Measurements from ENCODE around the gene PAFAH1B2. TPM values are rescaled to one million over a fixed set of nuclear protein-coding genes. Genes with fewer than 3 reads are reported as not detected.

Gene PAFAH1B2
- total RNA-seq, 4 donors from 2014 or later = 33.2 to 64.0 (median 48.5) TPM

GRCh38 chr11:117170210-117170609, 26.1 kb downstream of the PAFAH1B2 start:
- H3K27ac ChIP-seq = no peak overlapping the region
- H3K9me3 ChIP-seq = no peaks in the 10 kb centered on the region
- no peaks in the 10 kb centered on the region for H3K27me3 ChIP-seq
- no peak for DNase-seq
- intact Hi-C loops (cut with DNase I) = no loop called here
- no peaks in the 10 kb centered on the region for H3K4me1 ChIP-seq
- no peak overlapping the region for H3K4me3 ChIP-seq
- peaks cover 0 to 65% (median 8%) of the 10 kb centered on the region in 3 donors for H3K36me3 ChIP-seq
- WGBS, 2 donors = 86 to 88% methylated on average over 9 of the region's 9 CpGs
- TF ChIP-seq CTCF (IDR thresholded peaks at IDR 0.05) (no peak), POLR2A (IDR thresholded peaks at IDR 0.05) (no peak)

GRCh38 chr11:117171007-117171403, 26.9 kb downstream of the PAFAH1B2 start:
- DNase-seq = no peak
- WGBS, 2 donors = 81 to 94% methylated on average over 2 of the region's 2 CpGs
- H3K36me3 ChIP-seq = peaks cover 0 to 57% (median 4%) of the 10 kb centered on the region in 3 donors
- TF ChIP-seq POLR2A (IDR thresholded peaks at IDR 0.05) = no peak
- no peak for TF ChIP-seq CTCF (IDR thresholded peaks at IDR 0.05)
- no peaks in the 10 kb centered on the region for H3K9me3 ChIP-seq
- no peaks in the 10 kb centered on the region for H3K27me3 ChIP-seq
- intact Hi-C loops (cut with DNase I) = no loop called here
- H3K4me1 ChIP-seq = no peaks in the 10 kb centered on the region
- no peak overlapping the region for H3K4me3 ChIP-seq
- H3K27ac ChIP-seq = no peak overlapping the region

GRCh38 chr11:117171404-117172061, 27.4 kb downstream of the PAFAH1B2 start:
- DNase-seq = no peak
- no peak overlapping the region for H3K4me3 ChIP-seq
- intact Hi-C loops (cut with DNase I) = no loop called here
- peaks cover 0 to 52% (median 0%) of the 10 kb centered on the region in 3 donors for H3K36me3 ChIP-seq
- TF ChIP-seq CTCF (IDR thresholded peaks at IDR 0.05) (no peak), POLR2A (IDR thresholded peaks at IDR 0.05) (no peak)
- no peaks in the 10 kb centered on the region for H3K27me3 ChIP-seq
- 80 to 82% methylated on average over 14 of the region's 14 CpGs for WGBS, 2 donors
- H3K9me3 ChIP-seq = no peaks in the 10 kb centered on the region
- H3K27ac ChIP-seq = no peak overlapping the region
- H3K4me1 ChIP-seq = no peaks in the 10 kb centered on the region

- Histone ChIP-seq H3K9me3 (no peaks in the 10 kb centered on the region), H3K27ac (peak overlapping the region in 1 of 4 donors; percentile 30), H3K4me1 (peaks cover 2 to 5% (median 4%) of the 10 kb centered on the region in 3 donors), H3K27me3 (no peaks in the 10 kb centered on the region), H3K4me3 (no peak overlapping the region), H3K36me3 (peaks cover 0 to 39% (median 0%) of the 10 kb centered on the region in 3 donors)
- TF ChIP-seq CTCF (IDR thresholded peaks at IDR 0.05) (no peak), POLR2A (IDR thresholded peaks at IDR 0.05) (no peak)
- DNase-seq = no peak
- 43 to 64% methylated on average over 11 to 12 of the region's 14 CpGs for WGBS, 2 donors
- intact Hi-C loops (cut with DNase I) = no loop called here
These were observed 28.8 kb downstream of the PAFAH1B2 start for GRCh38 chr11:117172724-117173421.

GRCh38 chr11:117175104-117175503, 31.0 kb downstream of the PAFAH1B2 start:
- intact Hi-C loops (cut with DNase I) = no loop called here
- H3K27me3 ChIP-seq = no peaks in the 10 kb centered on the region
- WGBS, 2 donors = 47 to 75% methylated on average over 5 of the region's 7 CpGs
- TF ChIP-seq POLR2A (IDR thresholded peaks at IDR 0.05) (no peak), CTCF (IDR thresholded peaks at IDR 0.05) (no peak)
- H3K27ac ChIP-seq = no peak overlapping the region
- H3K36me3 ChIP-seq = peaks cover 0 to 17% (median 0%) of the 10 kb centered on the region in 3 donors
- no peak overlapping the region for H3K4me3 ChIP-seq
- no peaks in the 10 kb centered on the region for H3K9me3 ChIP-seq
- H3K4me1 ChIP-seq = peaks cover 13 to 21% (median 14%) of the 10 kb centered on the region in 3 donors
- no peak for DNase-seq

Data from esophagus squamous epithelium (tissue), 5 donors.